Sigmoid colon (tissue), 7 donors: Measurements from ENCODE around the gene SCNN1B. TPM values are rescaled to one million over a fixed set of nuclear protein-coding genes. Genes with fewer than 3 reads are reported as not detected.

Experiments
- DNase-seq: peaks from one replicate; pipeline ENCODE4 v3.0.0-alpha.2; 2019
- H3K27ac ChIP-seq, 4 donors: fragments of 200-600 bp; sonication (generic); one replicate each; pipeline ENCODE4 v1.5.1; 2016 to 2019; ENCODE audit warnings: mild to moderate bottlenecking in 1 of 4
- H3K27me3 ChIP-seq, 3 donors: fragments of 200-600 bp; sonication (generic); one replicate each; pipeline ENCODE4 v1.5.1; 2019; ENCODE audit warnings: mild to moderate bottlenecking in 1 of 3
- H3K36me3 ChIP-seq, 4 donors: fragments of 200-600 bp; sonication (generic); one replicate each; pipeline ENCODE4 v1.5.1; 2016 to 2019
- H3K4me1 ChIP-seq, 4 donors: fragments of 200-600 bp; sonication (generic); one replicate each; pipeline ENCODE4 v1.5.1; 2017 to 2019
- H3K4me3 ChIP-seq, 4 donors: fragments of 200-600 bp; sonication (generic); one replicate each; pipeline ENCODE4 v1.5.1; 2017 to 2019; ENCODE audit warnings: mild to moderate bottlenecking in 2 of 4, moderate library complexity in 1 of 4
- H3K9me3 ChIP-seq, 4 donors: fragments of 200-600 bp in 3 of 4; sonication (generic) in 3 of 4; one replicate each; pipeline versions ENCODE4 v1.5.1 to v1.6.1; 2013 to 2019
- CTCF ChIP-seq, 4 experiments: fragments of 450-650 bp in 3 of 4; fragments of 200-600 bp in 1 of 4; IDR thresholded peaks; one replicate each; pipeline ENCODE4 v1.5.1; 2016 to 2019; ENCODE audit warnings: antibody characterized with exemption in 4 of 4, mild to moderate bottlenecking in 3 of 4, moderate library complexity in 2 of 4
- EP300 ChIP-seq, 4 donors: sonication (generic); formaldehyde crosslinking; IDR thresholded peaks; one replicate each; pipeline ENCODE4 v1.6.1; 2017; ENCODE audit warnings: antibody characterized with exemption in 4 of 4
- POLR2A ChIP-seq, 2 donors: fragments of 450-650 bp; IDR thresholded peaks; one replicate each; pipeline ENCODE4 v1.6.1; 2016; ENCODE audit warnings: antibody characterized with exemption in 2 of 2, mild to moderate bottlenecking in 2 of 2, moderate library complexity in 2 of 2
- POLR2AphosphoS5 ChIP-seq, 4 donors: sonication (generic); formaldehyde crosslinking; IDR thresholded peaks; one replicate each; pipeline ENCODE4 v1.6.1; 2017; ENCODE audit warnings: antibody characterized with exemption in 4 of 4
- WGBS, 2 donors: extraction: QIAGEN DNeasy Blood & Tissue Kit; methylation state at CpG; one replicate each; pipeline ENCODE4 v1.1.7; 2013; 5-methylcytosine and 5-hydroxymethylcytosine counted together
- intact Hi-C: fragments of 100-400 bp; cut with DNase I; formaldehyde crosslinking; loops from one replicate; pipeline ENCODE4 v1.15.1; 2023
- polyA plus RNA-seq, 3 donors: library from polyadenylated mRNA; stranded (reverse); fragments of 200-250 nt; gene quantifications; one replicate each; pipeline ENCODE4 v1.2.3, GENCODE V29; 2013
- total RNA-seq, 4 donors: library from RNA; depleted of rRNA; stranded (reverse); fragments of >200 nt; gene quantifications; one replicate each; pipeline ENCODE4 v1.1.0, GENCODE V29; 2016
- donor health status: healthy with polysubstance abuse.
- donor health status: Bipolar disorder and iron deficiency.
- donor health status: healthy.

Gene SCNN1B
- total and polyA plus RNA-seq, 7 donors, result 1.7 to 212 (median 9.2) TPM

DNA sequence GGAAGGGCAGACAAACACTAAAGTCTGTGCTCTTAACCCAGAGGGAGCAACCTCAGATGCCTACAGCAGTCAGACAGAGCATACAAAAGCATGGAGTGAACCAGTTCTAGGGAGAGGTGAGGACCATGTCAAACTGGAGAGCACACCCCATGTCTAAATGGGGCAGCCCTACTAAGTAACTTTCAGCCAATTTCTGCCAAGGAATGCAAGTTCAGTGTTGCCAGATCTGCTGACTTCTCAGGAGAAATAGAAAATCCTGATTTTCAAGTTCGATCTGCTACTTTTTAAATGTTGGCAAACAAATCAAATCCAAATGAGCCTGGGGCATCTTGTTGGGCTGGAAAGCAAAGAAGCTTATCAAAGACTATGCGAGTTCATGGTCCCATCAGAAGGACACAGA lies 17.5 kb upstream of the SCNN1B start:
- H3K4me3 ChIP-seq, result no peak overlapping the region
- no peaks in the 10 kb centered on the region for H3K27me3 ChIP-seq
- TF ChIP-seq EP300 (IDR thresholded peaks at IDR 0.05), result no peak
- TF ChIP-seq POLR2A (IDR thresholded peaks at IDR 0.05), result no peak
- no peak for TF ChIP-seq POLR2AphosphoS5 (IDR thresholded peaks at IDR 0.05)
- no peak for TF ChIP-seq CTCF (IDR thresholded peaks at IDR 0.05)
- 76 to 91% methylated on average over 2 of the region's 2 CpGs for WGBS, 2 donors
- H3K36me3 ChIP-seq, result no peaks in the 10 kb centered on the region
- peaks cover 0 to 7% (median 0%) of the 10 kb centered on the region in 4 donors for H3K4me1 ChIP-seq
- DNase-seq, result no peak
- H3K27ac ChIP-seq, result no peak overlapping the region
- H3K9me3 ChIP-seq, result no peaks in the 10 kb centered on the region
- intact Hi-C loops, result no loop called here

- H3K27ac ChIP-seq, result no peak overlapping the region
- H3K36me3 ChIP-seq, result no peaks in the 10 kb centered on the region
- WGBS, 2 donors, result 80 to 85% methylated on average over 4 of the region's 4 CpGs
- H3K4me3 ChIP-seq, result no peak overlapping the region
- no peaks in the 10 kb centered on the region for H3K9me3 ChIP-seq
- no peak for DNase-seq
- TF ChIP-seq POLR2AphosphoS5 (IDR thresholded peaks at IDR 0.05), result no peak
- no peak for TF ChIP-seq POLR2A (IDR thresholded peaks at IDR 0.05)
- TF ChIP-seq EP300 (IDR thresholded peaks at IDR 0.05), result no peak
- no peak for TF ChIP-seq CTCF (IDR thresholded peaks at IDR 0.05)
- H3K4me1 ChIP-seq, result no peaks in the 10 kb centered on the region
- no peaks in the 10 kb centered on the region for H3K27me3 ChIP-seq
- intact Hi-C loops, result no loop called here
Measured at GRCh38 chr16:23286131-23286532, 16.0 kb upstream of the SCNN1B start.

- 70 to 77% methylated on average over 3 of the region's 3 CpGs for WGBS, 2 donors
- TF ChIP-seq POLR2AphosphoS5 (IDR thresholded peaks at IDR 0.05), result no peak
- TF ChIP-seq CTCF (IDR thresholded peaks at IDR 0.05), result no peak
- TF ChIP-seq POLR2A (IDR thresholded peaks at IDR 0.05), result no peak
- TF ChIP-seq EP300 (IDR thresholded peaks at IDR 0.05), result no peak
- no peak for DNase-seq
- Histone ChIP-seq H3K4me1 (no peaks in the 10 kb centered on the region), H3K27ac (no peak overlapping the region), H3K27me3 (no peaks in the 10 kb centered on the region), H3K9me3 (no peaks in the 10 kb centered on the region), H3K4me3 (no peak overlapping the region), H3K36me3 (no peaks in the 10 kb centered on the region)
- intact Hi-C loops, result no loop called here
Measured at GRCh38 chr16:23288209-23288608, 13.9 kb upstream of the SCNN1B start.

DNA sequence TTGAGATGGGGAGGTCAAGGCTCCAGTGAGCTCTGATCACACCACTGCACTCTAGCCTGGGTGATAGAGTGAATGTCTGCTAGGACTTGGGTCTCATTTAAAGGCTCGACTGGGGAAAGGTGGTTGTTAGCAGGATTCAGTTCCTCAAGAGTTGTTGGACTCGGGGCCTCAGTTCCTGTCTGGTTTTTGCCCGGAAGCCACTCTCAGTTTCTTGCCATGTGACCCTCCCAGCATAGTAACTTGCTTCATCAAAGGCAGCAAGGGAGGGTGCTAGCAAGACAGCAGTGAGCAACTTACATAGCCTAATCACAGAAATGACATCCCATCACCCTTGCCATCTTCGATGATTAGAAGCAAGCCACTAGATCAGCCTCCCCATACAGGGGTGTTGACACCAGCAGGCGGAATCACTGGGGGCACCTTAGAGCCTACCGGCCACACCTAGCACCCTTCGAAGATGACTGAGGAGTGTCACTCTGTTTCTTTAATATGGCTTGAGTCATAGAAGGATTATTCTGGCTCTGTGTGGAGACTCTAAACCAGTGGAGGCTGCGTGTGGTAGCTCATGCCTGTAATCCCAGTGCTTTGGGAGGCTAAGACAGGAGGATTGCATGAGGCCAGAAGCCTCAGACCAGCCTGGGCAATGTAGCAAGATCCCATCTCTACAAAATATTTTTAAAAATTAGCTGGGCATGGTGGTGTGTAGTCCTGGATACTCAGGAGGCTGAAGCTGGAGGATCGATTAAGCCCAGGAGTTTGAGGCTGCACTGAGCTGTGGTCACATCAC lies 13.2 kb upstream of the SCNN1B start:
- H3K27ac ChIP-seq, result no peak overlapping the region
- no peaks in the 10 kb centered on the region for H3K9me3 ChIP-seq
- DNase-seq, result no peak
- no peaks in the 10 kb centered on the region for H3K36me3 ChIP-seq
- no peaks in the 10 kb centered on the region for H3K4me1 ChIP-seq
- TF ChIP-seq EP300 (IDR thresholded peaks at IDR 0.05) (no peak), POLR2AphosphoS5 (IDR thresholded peaks at IDR 0.05) (no peak), POLR2A (IDR thresholded peaks at IDR 0.05) (no peak), CTCF (IDR thresholded peaks at IDR 0.05) (no peak)
- 76 to 89% methylated on average over 9 of the region's 9 CpGs for WGBS, 2 donors
- intact Hi-C loops, result no loop called here
- H3K27me3 ChIP-seq, result no peaks in the 10 kb centered on the region
- H3K4me3 ChIP-seq, result no peak overlapping the region
